HG02870 (cell line): ENCODE results near the gene ZSWIM4.

Experiments
- ATAC-seq: cut with Tn5 transposase; IDR thresholded peaks from one replicate; pipeline ENCODE4 v1.9.1; 2021; ENCODE audit warnings: mild to moderate bottlenecking, moderate library complexity; ENCODE audit not compliant: unreplicated experiment

Gene ZSWIM4

DNA sequence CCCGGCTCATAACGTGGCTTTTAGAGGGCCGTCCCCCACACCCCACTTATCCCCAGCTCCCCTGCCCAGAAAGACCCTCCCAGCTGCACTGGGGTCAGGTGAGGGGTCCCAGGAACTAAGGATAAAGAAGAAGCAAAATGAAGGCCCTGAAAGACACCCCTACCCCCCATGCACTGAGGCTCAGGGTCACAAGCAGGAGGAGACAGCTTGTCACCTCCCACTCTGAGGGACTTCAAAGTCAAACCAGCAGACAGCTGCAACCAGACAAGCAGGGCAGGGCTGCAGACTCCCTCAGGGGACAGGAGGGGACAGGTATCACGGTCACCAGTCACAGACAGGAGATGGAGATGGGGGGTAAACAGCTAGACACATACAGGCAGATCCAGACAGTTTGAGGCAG lies 75.6 kb downstream of the ZSWIM4 start:
- no peak for ATAC-seq

DNA sequence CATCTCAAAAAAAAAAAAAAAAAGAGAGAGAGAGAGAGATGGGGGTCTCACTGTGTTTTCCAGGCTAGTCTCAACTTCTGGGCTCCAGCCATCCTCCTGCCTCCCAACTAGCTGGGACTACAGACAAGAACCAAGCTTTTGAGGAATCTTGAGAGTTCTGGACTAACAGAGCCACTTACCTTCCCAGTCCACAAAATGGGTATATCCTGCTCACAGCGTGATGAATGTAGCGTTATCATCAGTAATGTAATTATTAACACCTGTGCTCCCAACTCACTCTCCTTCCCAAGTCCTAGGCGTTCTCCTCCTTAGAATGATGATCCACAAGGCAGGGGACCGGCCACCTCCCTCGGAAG lies 77.1 kb downstream of the ZSWIM4 start:
- ATAC-seq, result no peak

DNA sequence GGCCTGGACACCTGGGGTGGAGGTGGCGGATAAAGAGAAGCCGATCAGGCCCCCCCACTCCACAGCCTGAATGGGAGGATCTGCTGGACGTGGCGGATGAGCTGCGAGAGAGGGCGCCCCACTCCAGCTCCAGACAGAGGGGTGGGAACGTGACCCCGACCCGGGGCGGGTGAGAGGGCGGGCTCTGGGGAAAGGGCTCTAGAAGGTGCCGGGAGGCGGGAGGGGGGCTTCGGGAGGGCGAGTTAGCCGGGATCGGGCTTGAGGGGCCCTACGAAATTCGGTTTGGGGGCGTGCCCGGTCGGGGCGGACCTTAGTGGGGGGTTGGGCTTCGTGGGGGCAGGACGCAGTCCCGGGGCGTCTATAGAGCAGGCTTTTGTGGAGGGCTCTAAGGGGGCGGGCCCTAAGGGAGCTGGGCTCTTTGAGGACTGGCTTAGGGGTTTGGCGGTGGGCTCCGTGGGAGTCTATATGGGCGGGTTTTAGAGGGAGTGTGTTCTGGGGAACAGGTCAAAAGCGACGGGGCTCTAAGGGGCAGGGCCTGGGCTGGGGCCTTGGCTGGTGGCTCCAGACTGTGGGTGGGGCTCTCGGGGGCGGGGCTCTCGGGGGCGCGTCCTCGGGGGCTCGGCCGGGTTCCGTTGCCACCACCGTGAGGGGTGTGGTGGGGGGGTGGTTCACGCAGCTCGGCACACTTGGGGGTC lies 77.6 kb downstream of the ZSWIM4 start:
- ATAC-seq, result no peak

DNA sequence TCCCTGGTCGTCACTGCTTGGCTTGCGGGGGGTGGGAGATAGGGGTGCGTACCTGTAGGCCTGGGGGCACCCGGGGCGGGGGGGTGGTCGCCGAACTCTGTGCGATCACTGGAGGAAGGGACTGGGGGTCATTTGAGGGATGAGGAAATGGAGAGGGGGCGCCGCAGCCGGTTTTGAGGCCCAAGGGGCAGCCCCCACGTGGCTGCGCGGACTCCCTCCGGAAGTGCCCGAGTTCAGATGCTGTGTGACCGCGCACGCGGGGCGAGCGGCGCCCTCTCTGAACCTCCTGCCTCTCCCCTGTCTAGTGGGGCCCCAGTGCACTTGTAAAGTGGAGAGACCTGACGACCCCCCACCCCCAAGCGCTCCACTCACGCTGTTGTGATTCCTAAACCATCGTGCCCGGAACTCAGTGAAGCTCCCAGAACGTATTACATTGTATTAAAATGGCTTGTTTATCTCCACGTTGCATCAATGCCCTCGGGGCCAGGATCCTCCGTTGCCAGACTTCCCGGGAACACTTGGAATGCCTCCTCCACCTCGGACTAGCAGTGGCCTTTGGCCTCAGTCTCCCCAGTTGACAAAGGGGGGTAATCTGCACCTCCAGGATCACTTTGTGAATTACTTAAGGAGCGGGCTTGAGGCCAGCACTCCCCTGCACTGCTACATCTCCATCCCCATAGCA lies 78.7 kb downstream of the ZSWIM4 start:
- no peak for ATAC-seq

DNA sequence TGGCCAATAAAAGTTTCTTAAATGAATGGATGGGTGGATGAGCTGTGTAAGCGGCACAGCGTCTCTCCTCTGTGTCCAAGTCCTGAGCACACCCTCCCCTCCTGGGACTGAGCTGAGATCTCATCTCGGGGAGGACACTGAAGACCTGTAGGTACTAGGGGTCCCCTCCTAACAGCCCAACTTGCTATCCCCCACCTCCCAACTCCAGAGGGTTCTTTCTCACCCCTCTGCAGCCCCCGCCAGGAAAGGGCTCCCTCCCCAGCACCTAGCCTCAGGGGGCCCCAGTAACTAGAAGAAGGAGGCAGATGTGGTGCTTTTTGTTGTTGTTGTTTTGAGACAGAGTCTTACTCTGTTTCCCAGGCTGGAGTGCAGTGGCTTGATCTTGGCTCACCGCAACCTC lies 80.6 kb downstream of the ZSWIM4 start:
- ATAC-seq, result no peak

DNA sequence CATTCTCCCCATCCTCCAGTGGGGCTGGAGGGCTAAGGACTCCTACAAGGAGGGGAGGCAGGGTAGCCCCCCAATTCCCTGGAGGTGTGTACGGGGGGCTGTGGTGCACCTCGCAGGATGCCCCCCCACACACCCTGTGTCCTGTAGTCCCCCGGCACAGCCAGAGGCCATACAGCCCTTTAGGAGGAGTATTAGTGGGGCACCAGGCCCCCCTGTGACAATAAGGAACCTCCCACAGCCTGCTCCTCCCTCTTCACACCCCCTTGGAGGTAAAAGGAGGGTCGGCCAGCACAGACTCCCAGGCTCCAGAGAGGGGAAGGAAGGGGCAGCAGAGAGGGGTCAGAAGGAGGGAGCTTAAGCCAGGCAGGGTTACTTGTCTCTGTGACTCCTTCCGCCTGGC lies 81.6 kb downstream of the ZSWIM4 start, which contains the start of gene NANOS3:
Gene NANOS3 (plus strand): TSS at position 301 of the 400 bp plus-strand sequence. CDS start 115 bp downstream, outside the sequence.
- ATAC-seq, result no peak

DNA sequence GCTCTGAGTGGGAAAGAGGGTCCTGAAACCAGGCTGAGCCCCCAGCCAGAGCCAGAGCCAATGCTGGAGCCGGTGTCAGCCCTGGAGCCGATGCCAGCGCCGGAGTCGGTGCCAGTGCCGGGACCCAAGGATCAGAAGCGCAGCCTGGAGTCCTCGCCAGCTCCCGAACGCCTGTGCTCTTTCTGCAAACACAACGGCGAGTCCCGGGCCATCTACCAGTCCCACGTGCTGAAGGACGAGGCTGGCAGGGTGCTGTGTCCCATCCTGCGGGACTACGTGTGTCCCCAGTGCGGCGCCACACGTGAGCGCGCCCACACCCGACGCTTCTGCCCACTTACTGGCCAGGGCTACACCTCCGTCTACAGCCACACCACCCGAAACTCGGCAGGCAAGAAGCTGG lies 82.1 kb downstream of the ZSWIM4 start:
- ATAC-seq, result no peak

DNA sequence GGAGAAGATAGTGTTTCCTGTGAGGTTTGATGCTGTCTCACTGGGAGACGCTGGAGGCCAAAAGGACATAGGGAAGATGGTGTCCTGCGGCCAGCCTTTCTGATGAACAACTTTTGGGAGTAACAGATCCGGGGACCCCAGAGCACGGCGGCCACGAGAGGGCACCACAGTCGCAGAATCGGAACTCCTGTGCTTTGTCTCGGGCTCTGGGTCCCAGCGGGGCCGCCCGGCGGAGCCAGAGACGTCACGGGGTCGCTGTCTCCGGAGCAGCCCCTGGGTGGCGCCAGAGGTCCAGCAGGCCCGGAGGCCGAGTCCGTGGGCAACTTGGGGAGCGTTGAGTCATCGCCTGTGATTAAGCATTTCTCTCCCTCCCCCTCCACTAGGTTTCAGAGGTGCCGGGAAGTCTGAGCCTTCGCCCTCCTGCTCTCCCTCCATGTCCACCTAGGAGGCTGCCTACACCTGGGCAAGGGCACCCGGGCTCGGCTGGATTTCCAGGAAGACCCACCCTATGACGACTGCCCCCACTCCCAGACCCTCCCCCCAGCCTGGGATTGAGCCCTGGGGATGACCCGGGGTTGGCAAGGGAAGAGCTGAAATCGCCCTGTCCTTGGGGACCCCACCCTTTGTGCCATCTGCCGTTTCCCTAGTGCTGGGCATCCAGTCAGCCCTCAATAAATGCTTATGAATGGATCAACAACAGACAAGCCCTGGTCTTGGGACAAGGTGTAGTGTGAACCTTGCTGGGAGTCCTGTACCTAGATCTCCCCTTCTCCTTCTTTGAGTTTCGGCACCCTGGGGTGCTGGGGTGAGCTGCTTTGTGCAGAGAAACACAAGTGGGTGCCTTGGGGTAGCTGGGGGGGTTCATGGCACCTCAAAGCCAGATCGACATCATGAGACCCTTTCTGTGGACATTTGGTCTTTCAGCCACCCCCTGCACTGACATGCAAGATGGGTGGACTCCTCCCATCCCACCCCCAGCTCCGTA lies 85.1 kb downstream of the ZSWIM4 start:
- peak; percentile 84 for ATAC-seq

DNA sequence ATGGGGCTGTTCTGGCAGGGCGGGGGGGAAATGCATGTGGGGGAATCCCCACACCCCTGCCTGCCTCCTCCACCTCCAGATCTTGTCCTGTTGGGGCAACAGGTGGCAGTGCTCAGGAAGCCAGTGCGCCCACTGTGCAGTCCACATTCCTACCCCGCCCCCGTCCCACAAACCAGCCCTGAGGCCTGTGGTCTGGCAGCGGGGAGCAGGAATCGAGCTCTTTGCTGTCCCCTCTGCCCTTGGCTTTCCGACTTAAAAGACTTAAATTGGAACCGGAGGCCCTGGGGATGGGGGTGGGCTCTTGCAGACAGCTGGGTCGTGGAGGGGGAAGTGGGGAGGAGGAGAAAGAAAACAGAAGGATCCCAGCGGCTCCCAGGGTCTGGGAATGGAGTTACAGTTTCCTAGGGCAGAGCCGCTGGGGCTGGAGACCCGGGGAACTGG lies 86.0 kb downstream of the ZSWIM4 start:
- no peak for ATAC-seq
